Activated CD4-positive, CD25-positive, alpha-beta regulatory T cell treated with anti-CD3 and anti-CD28 coated beads, Interleukin-2, amount 50 U/mL, for 24 hours (primary cell): Measurements from ENCODE around the gene ITGB5.
"Not testable (repeated sequence)": the region's sequence is repeated elsewhere in the genome, so short reads cannot be mapped to it uniquely, and the experiment has no call there.

ENCODE experiments used
- ATAC-seq, 2 donors: fragments of 150-1000 bp; cut with Tn5 transposase; one replicate each; pipeline ENCODE4 v1.10.0; 2021; ENCODE audit warnings: mild to moderate bottlenecking in 1 of 2, moderate library complexity in 1 of 2

The ITGB5 gene

DNA sequence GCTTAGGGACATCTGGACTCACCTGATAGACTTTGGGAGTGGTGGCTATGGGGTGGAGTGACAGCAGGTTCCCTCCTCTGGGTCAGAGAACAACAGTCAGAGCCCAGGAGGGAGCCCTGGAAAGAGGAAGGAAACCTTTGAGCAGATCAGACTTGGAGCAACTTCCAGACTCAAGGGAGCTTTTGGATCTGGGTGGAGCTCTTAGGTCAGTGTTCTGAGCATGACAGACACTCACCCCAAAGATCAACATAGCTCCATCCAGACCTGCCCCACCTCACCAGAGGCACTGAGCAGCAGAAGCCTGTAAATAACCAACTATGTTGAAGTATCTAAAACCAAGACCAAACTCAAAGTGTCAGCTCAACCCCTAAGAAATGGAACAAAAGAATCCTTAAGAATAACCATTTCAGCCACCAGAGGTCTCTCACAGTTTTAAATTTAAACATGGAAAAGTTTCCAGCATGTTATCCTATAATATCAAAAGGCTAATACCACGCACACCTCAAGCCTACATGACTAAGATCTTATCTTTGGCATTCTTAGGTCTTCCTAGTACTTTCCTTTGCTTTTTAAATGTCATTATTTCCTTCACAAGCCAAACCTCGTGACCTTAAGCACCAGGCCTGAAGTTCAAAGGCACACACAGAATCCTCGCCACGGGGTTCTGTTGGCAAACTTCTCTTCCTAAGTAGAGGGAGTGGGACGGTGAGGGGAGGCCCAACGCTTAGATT is 100.5 kb downstream of the ITGB5 start:
- no peak for ATAC-seq

DNA sequence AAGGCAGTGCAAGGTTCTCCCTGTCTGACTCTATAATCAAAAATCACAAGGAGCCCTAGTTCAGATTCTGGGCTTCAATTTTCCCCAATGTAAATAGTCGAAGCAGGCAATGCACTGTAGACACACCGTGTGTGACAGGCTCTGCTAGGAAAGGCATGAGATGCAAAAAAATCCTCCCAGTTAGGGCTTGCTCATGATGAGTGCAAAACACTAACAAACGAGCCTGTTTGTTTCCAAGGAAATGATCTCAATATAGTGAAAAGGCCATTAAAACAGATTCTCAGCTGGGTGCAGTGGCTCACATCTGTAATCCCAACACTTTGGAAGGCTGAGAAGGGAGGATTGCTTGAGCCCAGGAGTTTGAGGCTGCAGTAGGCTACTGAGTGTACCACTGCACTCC is 101.2 kb downstream of the ITGB5 start:
- ATAC-seq: no peak

DNA sequence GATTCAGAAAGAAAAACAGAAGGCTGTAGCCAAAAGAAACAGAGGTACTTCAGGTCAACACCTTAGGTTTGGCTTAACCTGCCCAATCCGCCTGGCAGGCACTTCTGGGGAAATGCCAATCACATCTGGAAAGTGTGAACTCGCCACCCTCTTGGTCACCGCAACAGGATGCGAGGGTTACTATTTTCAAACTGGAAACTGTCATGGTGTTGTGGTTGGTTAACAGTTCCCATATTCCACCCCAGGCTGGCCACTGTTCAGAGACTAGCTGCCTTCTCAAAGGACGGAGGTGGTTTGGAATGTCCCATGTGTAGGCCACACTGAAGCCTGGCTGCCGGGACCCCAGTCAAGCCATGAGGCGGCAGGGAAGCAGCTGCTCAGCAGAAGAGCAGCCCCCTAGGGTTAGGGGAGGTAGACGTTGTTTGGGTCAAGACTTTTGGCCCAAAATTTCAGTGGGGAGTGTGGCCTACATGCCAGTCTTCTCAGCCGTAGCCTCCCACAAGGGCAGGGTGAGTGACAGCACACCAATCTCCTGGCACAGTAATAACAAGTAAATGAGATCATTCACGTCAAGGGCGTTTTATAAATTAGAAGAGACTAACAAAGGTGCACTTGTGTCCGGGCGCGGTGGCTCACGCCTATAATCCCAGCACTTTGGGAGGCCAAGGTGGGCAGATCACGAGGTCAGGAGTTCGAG is 102.3 kb downstream of the ITGB5 start:
- ATAC-seq: no peak

DNA sequence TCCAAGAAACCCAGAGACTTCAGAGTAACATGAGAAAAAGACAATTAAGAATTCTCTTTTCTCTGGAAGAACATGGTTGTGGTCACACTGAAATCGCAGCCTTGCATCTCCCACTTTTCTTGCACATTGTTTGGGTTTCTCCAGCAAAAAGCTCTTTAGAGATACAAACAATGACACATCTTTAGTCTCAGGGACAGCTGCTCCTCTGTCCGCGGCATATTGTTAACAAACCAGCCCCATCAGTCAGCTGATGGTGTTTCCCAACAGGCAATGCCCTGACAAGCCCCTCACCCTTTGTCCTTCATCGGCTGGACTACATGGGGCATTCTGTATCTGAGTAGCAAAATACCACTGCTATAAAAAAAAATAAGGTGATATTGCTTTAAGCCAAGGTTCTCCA is 103.5 kb downstream of the ITGB5 start:
- no peak for ATAC-seq

GRCh38 chr3:124782377-124782712 is 104.8 kb downstream of the ITGB5 start:
- not testable (repeated sequence) for ATAC-seq

DNA sequence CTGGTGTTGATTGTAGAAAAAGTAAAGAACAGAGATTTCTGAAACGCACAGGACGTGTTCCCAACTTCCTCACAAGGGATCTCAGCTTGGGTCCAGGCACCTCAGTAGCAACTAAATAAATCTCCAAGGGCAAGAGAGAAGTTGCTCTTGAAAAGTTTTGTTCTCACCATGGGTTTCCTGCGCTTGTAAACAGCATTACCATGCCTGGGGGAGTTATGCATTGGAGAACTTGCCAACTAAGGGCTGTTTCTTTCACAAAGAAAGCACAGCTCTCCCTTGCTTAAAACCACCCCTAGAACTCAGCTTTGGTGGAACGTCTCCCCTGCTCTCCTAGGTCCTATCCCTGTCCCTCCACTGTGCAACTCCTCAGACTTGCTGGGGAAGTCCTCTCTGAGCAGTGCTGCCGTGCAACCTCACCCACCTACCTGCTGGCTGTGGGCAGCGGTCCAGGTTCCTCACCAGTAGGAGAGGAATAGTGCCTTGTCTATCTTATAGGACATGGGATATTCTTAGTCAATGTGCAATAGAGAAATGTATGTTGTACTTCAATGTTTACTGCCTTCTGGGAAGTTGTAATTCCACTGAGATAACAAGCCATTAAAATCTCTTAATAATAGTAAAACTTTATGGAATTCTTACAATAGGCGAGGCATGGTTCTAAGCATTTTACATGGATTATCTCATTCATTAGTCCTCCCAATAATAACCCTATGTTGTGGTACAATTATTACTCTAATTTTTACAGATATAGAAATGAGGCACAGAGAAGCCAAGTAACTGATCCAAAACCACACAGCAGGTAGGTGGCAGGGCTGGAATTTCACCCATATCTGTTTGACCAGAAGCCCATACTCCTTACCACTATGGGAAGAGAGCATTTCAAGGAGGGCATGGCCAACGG is 105.4 kb downstream of the ITGB5 start:
- ATAC-seq: no peak

GRCh38 chr3:124780761-124781475 is 106.2 kb downstream of the ITGB5 start:
- ATAC-seq: no peak

DNA sequence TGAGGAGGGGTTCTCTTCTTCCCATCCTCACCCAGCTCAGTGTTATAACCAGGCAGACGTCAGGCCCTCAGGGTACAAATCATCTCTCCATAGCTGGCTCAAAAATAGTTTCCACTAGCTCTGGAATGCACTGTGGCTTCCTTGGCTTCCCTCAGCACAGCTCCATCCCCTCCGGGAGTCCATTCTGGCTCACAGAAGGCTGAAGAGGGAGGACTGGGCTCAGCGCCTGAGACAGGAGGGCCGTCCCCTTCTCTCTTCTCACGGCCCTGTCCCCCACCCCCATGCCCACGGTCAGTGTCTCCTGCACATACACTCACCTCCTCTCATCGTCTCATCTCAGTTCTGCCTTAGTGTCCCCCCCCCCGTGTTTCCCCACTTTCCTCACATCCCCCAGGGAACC is 106.8 kb downstream of the ITGB5 start:
- ATAC-seq: no peak

DNA sequence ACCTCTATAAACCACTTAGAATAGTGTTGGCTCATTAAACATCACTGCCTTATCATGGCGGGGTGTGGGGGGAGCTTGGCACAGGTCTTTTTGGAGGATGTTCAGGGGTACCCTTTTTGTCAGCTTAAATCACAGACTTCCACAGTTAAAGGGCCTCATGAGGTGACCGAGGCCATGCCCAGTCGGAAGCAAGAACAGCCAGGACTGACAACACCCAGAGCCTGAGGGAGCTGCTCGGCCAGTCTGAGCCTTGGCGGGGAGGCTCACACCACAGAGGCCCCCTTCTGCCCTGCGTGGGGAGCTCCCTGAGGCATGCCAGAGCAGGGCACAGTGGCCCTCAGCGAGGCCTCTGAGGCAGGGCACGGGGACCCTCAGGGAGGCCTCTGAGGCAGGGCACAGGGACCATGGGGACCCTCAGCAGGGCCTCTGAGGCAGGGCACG is 107.4 kb downstream of the ITGB5 start:
- no peak for ATAC-seq

DNA sequence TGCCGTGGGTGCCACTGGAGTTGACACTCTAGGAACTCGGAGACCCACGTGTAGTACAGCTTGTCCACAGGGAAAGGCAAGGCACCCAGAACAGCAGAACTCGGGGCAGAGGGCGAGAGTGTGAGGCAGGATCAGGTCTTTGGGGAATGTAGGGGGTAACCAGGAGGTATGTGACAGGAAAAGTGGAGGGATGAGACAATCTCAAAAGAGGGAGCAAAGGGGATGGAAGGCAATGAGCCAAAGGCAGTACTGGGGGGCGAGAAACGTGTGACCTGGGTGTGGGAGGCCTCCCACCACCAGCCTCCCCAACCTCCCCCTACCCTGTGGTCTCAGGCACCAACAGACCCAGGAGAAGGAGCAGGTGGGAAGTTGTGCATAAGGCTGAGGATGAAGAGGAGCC is 108.0 kb downstream of the ITGB5 start:
- ATAC-seq: no peak

- ATAC-seq: no peak
Observed at GRCh38 chr3:124777762-124778470, 109.2 kb downstream of the ITGB5 start.

DNA sequence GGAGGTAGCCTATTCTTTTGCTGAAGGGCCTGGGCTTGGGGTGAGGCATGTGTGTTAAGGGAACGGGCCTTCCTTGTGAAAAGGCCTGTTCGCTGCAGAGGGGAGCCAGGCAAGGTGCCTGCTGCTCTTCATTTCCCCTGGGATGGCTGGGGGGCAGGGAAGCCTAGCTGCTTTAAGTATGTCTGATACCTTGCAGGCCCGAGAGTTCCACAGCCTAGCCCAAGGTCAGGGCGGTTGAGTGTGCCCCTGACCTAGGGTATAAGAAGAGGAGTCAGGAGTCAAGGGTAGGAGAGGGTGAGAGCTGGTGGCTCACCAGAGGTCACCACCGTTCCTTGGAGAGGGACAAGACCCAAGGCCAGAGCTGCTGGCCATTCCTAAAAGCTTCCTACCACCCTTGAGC is 110.3 kb downstream of the ITGB5 start:
- ATAC-seq: no peak

- ATAC-seq: no peak
Observed at GRCh38 chr3:124775877-124776276, 111.3 kb downstream of the ITGB5 start.

DNA sequence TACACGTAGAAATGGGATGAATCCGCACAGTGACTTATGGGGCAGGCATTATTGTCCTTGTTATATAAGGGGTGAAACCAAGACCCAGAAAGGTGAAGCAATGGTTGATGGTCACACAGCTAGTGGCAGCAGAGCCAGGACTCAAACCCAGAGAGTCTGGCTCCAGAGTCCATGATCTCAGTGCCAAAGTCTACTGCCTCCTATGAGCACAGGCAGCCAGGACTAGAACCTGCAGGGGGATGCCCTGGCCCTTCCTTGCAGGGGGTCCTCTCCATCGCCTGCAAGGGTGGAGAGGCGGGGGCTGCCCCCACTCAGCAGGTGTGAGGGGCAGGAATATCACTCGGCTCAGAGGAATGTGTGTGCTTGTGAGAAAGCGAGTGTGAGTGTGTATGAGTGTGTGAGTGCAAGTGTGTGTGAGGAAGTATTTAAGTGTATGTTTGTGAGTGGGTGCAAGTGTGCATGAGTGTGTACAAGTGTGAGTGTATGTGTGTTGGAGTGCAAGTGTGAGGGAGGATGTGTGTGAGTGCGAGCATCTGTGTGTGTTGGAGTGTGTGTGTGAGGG is 112.2 kb downstream of the ITGB5 start:
- no peak for ATAC-seq

GRCh38 chr3:124774327-124774718 is 112.8 kb downstream of the ITGB5 start:
- ATAC-seq: no peak

DNA sequence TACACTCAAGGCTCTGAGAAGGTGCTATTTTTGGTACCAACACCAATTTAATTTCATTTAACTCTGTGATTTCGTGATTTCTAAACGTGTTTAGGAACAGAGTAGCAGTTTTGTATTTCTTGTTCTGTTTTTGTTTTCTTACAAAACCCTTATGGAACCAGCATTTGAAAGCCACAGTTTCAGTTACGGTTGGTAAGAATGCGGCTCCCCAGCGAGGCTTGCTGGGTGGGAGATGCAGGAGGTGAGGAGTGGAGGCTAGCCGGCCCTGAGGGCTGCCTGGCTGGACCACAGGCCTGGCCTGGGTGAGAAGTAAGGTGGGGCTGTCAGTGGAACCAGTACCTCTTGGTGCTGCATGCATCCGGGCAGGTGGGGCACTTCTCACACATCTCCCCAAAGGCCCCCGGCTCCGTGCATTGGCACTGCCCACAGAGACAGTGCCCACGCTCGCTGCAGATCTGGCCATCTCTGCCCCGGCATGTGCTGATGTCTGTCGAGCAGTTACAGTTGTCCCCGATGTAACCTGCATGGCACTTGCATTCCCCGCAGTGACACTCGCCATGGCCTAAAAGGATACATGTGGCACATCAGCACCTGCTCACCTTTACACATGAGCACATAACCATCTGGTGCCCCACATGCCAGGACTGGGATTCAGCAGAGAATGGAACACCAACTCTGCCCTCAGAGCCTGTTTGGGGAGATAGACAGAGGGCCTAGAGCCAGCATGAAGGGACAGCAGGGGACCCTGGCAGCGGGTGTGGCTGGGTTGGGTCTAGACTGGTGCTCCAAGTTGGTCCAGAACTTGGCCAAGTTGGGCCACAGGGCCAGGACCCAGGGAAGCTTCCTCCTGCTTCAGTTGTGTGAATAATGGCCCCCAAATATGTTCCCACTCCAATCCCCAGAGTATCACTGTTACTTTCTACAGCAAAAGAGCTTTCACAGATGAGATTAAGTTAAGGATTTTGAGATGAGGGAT is 113.5 kb downstream of the ITGB5 start:
- ATAC-seq: no peak

- no peak for ATAC-seq
Observed at GRCh38 chr3:124772081-124772831, 114.9 kb downstream of the ITGB5 start.

DNA sequence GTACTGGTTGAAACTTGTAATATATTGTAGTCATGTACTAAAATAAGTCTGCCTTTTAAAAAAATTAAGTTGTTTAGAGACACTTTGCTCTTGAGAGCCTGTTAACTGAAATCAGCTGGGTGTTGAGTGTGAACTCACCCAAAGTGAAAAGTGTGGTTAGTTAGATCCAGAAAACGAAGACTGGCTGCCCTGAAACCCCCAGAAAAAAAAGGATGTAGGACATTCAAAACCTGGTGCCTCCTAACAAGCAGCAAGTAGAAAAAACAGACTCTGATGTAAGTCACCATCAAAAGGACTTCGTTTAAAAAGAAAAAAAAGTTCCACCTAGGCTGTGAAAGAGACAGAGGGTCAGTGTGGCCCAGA is 116.1 kb downstream of the ITGB5 start:
- no peak for ATAC-seq

DNA sequence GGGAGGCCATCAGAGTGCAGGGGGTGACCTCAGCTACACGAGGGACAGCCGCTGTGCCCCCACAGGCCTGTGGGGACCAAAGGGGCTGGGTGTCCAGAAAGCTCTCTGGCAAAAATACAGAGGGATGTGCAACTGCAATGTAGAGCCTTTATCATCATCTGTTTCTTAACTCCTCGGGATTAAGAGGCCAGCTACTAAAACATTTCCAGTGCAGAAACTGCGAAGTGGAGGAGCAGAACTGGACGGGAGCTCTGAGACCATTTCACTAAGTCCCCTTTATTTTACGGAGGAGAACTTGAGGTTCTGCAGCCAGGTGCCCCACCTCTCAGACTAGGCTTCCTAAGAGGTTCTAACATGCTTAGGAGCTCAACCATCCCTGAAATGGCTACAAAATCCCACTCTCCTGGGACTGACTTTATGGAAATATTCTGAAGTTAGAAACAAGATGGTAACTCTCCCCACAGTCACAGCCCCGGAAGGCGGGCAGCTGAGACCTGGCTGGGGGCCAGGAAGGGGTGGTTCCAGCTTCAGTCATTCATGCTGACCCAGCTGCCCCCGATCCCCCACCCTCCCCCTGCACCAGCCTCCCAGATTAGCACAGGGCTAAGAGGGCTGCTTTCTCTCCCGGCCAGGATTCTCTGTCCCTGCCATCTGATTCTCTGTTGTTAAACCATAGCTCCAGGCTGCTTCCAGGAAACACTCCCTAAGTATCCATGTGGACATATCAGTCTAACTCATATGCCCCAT is 116.7 kb downstream of the ITGB5 start:
- ATAC-seq: no peak
